Measurements from ENCODE around the gene GLI2. TPM values are rescaled to one million over a fixed set of nuclear protein-coding genes. Genes with fewer than 3 reads are reported as not detected.

GLI2 gene
- total and polyA plus RNA-seq, 2 of the 13 experiments (the other 11 are each of a cell fraction or from before 2014, with no cell fraction given), result not detected

GRCh38 chr2:120699292-120699691, 36.4 kb upstream of the GLI2 start:
- H3K4me1 ChIP-seq (ENCODE audit: insufficient read depth, low read length), result no peaks in the 10 kb centered on the region
- H3K36me3 ChIP-seq (replicated peaks in 1 of 2; ENCODE audit: control insufficient read depth in 1 of 2, insufficient read depth in 2 of 2, low read length in 2 of 2), result no peaks in the 10 kb centered on the region
- no peak overlapping the region for H3K9ac ChIP-seq (ENCODE audit: insufficient read depth, low read depth, low read length)
- H3K9me3 ChIP-seq (ENCODE audit: low read length), result no peaks in the 10 kb centered on the region
- intact Hi-C loops (cut with micrococcal nuclease; ENCODE audit: unreplicated experiment) (no loop called here), in situ Hi-C loops (cut with HindIII; ENCODE audit: extremely low pct_ligation_motif_present, low pct_unique_long_range_greater_than_20kb) (loop anchor here (5.0 to 10.0 kb wide), 3 partner anchors 248 to 626 kb away; no protein-coding TSS in a partner anchor)
- H3K27ac ChIP-seq (ENCODE audit: extremely low read length, insufficient read depth, low read length), result no peak overlapping the region
- ATAC-seq (no peak), FAIRE-seq (no peak), DNase-seq (ENCODE audit: low spot score) (no peak)
- POLR2A ChIA-PET, result no interaction called here
- H3K4me3 ChIP-seq (replicated peaks in 1 of 3; ENCODE audit: insufficient read depth in 1 of 3, low read depth in 2 of 3, low read length in 3 of 3), result no peak overlapping the region
- 8% methylated on average over 3 of the region's 3 CpGs for WGBS (ENCODE audit: low lambda C conversion rate)
- no peak overlapping the region for H2AFZ ChIP-seq (ENCODE audit: low read length)
- BruUV-seq (replicated peaks), result no TSS peak
- CTCF ChIA-PET (ENCODE audit: low intra/inter-chr PET ratio, low total read pairs), result no interaction called here
- no peaks in the 10 kb centered on the region; the same call in 1 of the 2 replicates for H4K20me1 ChIP-seq (ENCODE audit: insufficient read depth, low read length)
- TF ChIP-seq ZFAT (CRISPR knock-in tag; conservative IDR thresholded peaks at IDR 0.05) (no peak), REPIN1 (CRISPR knock-in tag; IDR thresholded peaks at IDR 0.05; ENCODE audit: borderline replicate concordance, low read depth) (no peak), HDAC2 (CRISPR knock-in tag; IDR thresholded peaks at IDR 0.05) (no peak), ZNF138 (CRISPR knock-in tag; IDR thresholded peaks at IDR 0.05; ENCODE audit: low read depth) (no peak), NFKB2 (CRISPR knock-in tag; IDR thresholded peaks at IDR 0.05; ENCODE audit: borderline replicate concordance) (no peak), ZNF770 (CRISPR knock-in tag; IDR thresholded peaks at IDR 0.05) (no peak), TEAD2 (CRISPR knock-in tag; IDR thresholded peaks at IDR 0.05) (no peak), MTF2 (CRISPR knock-in tag; IDR thresholded peaks at IDR 0.05; ENCODE audit: borderline replicate concordance) (no peak)
- peaks cover 13 to 76% of the 10 kb centered on the region in 2 experiments for H3K27me3 ChIP-seq (ENCODE audit: control insufficient read depth in 1 of 2, insufficient read depth in 2 of 2, low read length in 2 of 2)
- H3K79me2 ChIP-seq (ENCODE audit: insufficient read depth, low read length), result no peaks in the 10 kb centered on the region
- no peak overlapping the region for H3K4me2 ChIP-seq (ENCODE audit: low read depth, low read length)
